CD4-positive, alpha-beta T cell treated with Interferon alpha-2 for 1 hour (primary cell): ENCODE data around the gene PRXL2B.
"Not testable (repeated sequence)": the region's sequence is repeated elsewhere in the genome, so short reads cannot be mapped to it uniquely, and the experiment has no call there.

ENCODE experiments used
- DNase-seq, 2 donors: peaks; one replicate each; pipeline ENCODE4 v3.0.0-alpha.2; 2020 to 2022

PRXL2B gene

DNA sequence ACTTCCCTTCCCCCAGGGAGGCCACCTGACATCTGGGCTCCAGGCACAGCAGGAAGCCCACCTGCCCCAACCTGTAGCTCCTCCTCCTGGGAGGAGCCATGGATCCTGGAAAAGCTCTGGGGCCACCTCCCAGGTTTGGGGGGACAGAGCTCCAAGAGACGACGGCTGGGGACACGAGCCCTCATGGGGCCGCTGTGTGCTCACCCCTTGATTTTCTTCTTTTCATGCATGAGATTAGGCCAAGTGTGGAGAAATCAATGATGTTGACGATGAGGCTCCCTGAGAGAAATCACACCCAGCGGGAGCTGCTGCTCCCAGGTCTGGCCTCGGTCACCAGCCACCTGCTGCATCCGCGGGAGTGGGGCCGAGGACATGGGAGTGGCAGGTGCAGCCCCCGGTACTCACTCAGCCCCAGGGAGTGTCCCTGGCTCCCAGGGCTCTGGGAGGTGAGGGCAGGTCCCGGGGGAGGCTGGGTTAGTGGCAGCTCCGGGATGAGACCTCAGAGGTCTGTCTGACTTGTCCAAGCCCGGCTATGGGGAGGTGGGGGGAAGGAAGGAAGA, 21.7 kb upstream of the PRXL2B start:
- DNase-seq = no peak

DNA sequence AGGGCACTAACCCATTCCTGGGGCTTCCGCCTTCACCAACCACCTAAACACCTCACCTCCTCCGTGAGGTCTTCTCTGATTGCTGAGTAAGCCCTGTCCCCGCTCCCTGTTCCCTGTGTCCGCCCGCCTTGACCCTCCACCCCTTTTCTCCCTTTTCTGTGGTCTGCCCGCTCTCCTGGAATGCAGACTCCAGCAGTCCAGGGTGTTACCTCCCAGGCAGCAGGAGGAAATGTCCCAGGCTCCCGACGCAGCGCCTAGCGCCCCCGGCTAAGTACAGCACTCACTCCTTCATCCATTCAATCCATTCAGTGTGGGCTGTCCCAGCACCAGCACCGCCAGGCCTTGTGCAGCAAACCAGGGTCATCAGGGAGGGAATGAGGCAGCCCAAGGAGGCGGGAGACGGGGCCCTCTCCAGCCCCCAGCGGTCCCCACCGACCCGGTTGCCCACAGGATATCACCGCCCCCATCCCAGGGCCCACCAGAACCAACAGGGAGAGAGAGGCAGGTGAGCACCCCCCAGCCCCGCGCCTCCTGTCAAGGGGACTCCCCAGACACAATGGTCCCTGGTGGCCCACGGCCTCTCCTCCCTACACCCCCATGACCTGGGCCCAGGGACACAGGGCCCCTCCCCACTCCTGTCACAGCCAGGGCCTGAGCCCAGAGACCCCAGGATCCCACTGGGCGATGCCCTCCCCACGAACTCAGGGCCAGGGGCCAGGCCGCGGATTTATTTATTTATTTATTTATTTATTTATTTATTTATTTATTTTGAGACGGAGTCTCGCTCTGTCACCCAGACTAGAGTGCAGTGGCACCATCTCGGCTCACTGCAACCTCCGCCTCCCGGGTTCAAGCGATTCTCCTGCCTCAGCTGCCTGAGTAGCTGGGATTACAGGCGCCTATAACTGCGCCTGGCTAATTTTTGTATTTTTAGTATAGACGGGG, 20.2 kb upstream of the PRXL2B start:
- no peak for DNase-seq

DNA sequence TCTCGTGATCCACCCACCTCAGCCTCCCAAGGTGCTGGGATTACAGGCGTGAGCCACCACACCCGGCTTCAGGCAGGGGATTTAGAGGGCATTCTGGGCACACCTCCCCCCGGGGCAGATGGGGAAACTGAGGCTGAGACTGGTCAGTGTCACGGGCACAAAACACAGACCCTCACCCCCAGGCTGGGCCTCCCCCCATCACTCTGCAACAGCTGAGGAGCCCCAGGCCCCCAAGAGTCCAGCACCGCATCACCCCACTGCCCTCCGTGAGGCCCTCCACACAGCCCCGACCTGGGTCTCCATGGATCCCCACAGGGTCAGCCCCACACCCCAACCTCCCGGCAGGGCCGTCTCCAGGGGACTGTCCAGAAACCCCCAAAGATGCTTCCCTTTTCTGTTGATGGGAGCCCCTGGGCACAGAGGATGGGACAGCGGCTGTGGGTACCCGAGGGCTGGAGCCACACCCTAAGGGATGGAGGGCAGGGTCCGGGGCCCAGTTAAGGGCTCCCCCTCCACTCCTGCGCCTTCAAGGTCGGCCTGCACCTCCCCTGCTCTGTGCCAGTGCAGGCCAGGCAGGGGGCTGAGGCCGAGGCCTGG, 19.4 kb upstream of the PRXL2B start:
- no peak for DNase-seq

DNA sequence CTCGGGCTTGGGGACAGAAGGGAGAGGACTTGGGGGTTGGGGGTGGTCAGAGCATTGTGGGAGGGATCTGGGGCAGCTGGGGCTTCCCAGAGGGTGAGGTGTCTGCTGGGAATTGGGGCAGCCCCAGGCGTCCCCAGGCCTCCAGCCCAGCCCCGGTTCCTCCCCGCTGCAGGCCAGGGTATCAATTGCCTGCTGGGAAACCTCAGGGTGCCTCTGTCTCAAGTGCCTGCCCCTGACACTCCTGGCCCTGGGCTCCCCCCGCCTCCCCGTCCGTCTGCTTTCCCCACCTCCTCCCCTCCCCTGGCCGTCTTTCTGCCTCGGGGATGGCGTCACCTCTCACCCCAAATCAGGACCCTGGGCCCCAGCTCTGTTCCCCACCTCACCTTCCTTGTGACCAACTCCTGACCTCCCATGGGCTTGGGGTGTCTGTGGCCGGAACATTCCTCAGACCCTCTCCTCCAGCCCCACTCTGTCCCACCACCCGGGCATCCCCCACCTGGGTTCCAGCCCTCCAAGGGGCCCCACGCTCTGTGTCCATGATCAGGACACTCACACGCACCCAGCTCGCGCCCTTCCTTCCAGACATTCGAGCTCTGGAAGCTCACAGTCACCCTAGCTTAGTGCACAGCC, 18.3 kb upstream of the PRXL2B start:
- DNase-seq = not testable (repeated sequence)

DNA sequence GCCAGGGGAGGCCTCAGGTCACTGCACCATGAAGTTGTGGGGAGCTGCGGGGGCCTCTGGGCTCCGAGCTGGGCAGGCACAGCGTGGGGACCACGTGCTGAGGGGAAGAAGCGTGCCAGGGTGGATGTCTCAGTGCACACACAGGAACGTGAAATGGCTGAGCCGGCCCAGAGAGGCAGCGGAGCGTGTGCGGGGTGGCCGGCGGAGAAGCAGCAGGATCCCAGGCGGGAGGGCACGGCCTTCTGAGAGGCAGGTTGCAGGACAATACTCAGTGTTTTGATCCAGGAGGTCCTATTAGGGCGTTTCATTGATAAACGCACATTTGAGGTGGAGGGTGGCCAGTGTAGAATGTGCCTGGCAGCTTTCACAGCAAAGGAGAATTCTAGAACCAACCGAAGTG, 17.5 kb upstream of the PRXL2B start:
- no peak for DNase-seq

DNA sequence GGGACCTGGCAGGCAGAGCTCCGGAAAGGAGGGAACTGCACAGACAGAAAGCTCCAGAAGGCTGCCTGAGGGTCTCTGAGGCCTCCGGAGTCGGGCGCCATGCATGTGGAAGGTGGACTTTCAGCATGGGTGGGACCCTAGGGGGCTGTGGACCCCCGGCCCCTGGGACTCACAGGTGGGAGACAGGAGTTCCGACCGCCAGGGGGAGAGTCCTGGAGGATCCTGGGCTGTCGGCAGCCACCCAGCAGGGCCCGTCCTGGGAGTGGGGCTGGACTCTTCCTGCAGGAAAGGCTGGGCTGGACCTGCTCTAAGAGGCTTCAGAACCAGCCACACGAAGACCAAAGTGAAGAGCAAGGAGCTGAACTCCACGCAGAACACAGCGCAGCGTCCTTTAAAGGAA, 16.9 kb upstream of the PRXL2B start:
- DNase-seq = not testable (repeated sequence)

DNA sequence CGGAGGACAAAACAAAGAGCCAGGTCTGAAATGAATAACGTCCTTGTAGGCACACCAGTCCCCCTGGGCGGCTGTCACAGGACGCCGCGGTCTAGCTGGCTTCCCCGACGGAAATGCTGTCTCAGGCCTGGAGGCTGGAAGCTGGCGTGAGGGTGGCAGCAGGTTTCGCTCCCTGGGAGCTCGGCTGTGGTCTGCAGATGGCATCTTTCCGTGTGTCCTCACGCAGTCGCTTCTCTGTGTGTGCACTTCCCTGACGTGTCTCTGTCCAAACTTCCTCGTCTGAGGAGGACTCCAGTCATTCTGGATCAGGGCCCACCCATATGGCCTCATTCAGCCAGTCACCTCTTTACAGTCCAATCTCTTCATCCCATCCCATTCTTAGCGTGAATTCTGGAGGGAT, 16.2 kb upstream of the PRXL2B start:
- DNase-seq = no peak

DNA sequence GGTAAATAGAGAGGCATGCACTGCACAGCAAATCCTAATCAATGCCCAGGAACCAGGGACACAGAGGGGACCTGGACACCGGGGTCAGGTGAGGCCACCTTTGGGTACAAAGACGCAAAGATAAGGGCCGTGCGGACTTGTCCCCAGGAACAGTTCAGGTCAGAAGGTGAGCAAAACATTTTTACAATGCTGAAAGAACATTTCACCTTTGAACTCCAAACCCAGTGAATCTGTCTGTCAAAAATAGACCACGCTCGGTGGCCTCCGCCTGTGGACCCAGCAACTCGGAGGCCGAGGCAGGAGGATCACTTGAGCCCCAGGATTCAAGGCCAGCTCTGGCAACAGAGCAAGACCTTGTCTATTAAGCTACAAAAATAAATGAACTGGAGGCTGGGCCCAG, 15.2 kb upstream of the PRXL2B start:
- no peak for DNase-seq

DNA sequence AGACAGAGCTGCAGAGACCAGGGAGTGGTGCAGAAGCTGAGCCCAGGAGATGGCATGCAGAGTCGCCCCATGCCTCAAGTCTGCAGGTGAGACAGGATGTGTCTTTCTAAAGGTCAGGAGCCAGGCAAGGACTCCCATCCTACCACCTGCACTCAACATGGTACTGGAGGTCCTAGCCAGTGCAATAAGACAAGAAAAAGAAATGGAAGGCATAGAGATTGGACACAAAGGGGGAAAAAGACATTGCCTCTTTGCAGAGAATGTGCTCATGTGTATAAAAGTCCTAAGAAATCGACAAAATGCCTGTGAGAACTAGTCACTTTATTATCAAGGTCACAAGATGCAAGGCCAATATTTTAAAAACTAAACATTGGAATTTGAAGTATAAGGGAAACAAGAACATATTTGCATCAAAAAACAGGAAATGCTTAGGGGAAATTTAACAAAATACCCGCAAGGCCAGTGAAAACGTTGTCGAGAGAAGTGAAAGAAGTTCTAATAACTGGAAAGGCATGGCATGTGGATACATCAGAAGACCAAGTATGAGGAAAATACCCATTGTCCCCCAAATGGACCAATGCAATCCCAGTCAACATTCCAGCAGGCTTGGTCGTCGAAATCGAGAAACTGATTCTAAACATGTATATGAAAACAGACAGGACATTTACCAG, 13.2 kb upstream of the PRXL2B start:
- DNase-seq = no peak

DNA sequence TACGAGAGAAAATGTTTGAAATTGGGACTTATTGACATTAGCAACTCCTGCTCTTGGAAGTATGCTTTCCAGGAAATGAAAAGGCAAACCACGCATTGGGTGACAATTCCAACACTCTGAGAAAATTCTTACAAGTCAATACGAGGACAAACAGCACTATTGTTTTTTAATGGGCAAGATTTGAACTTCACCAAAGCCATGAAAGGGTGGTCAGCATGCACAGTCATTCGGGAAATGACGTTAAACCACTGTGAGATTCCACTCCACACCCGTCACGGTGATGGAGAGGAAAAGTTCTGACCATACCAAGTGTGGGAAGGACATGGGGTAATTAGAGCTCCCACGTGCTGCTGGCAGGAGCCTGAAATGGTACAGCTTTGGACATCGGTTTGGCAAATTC, 12.2 kb upstream of the PRXL2B start:
- DNase-seq = no peak

DNA sequence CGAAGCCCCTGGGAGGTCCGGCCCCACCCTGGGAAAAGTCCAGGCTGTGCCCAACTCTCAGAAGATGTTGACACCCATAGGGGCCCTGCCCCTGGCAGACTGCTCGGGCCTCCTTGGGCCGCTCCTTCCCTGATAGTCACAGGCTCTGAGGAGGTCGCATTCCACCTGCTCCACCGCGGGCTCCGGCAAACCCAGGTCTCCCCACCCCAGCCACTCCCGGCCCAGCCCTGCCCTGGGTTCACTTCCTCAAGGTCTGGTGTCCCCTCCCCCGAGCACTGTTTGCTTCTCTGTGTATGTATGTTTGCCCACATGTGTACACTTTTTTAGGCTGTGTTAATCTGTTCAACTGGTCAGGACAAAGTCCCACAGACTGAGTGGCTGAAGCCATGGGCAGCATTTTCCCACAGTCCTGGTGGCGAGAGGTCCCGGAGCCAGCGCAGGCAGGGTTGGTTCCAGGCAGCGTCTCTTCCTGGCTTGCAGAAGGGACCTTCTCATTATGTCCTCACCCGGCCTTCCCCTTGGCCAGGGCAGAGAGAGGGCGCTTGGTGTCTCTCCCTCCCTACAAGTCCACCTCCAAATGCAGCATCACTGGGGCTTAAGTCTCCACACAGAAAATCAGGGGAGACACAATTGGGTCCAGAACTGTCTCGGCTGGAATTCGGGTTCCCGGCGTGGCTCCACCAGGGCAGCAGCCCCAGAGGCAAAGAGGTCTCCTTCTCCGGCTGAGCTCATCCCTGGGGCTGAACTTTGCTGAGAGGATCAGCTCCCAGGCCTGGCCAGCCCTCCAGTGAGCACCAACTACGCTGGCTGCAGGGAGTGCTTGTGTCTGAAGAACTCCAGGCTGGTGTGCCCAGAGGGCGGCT, 10.5 kb upstream of the PRXL2B start:
- DNase-seq = no peak

DNA sequence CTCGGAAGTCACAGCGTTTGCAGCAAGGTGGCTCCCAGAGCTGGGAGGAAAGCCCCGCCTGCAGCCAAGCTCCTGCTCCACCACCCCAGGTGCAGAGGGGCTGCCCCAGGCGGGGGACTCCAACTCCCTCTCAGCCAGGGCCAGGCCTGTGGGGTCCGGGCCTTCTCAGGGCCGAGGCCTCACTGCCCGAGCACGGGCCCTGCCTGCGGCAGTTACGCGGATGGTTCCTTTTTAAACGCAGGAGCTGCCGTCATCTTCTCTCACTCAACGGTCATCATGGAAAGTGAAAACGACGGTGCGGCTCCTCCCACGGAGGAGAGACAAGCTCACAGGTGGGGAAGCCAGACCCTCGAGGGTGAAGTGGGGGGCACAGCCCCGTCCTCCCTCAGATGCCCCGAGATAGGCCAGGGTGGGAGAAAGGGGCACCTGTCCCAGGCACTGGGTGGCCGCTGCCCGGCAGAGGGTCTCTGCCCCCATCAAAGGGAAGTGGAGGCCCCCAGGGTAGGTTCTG, 9.0 kb upstream of the PRXL2B start:
- peak; percentile 51 to 75 for DNase-seq

DNA sequence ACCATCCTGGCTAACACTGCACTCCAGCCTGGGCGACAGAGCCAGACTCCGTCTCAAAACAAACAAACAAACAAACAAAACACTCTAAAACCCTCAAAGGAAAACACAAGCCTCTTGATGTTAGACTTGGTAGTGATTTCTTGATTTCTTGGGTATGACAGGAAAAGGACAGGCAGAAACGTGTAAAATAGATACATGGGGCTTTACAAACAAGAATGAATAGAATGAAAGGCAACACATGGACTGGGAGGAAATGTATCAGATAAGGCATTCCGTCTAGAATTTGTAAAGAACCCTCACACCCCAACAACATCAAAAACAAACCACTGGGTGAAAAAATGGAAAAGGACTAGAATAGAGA, 7.8 kb upstream of the PRXL2B start:
- DNase-seq = peak in 1 of 2 donors; percentile 56

DNA sequence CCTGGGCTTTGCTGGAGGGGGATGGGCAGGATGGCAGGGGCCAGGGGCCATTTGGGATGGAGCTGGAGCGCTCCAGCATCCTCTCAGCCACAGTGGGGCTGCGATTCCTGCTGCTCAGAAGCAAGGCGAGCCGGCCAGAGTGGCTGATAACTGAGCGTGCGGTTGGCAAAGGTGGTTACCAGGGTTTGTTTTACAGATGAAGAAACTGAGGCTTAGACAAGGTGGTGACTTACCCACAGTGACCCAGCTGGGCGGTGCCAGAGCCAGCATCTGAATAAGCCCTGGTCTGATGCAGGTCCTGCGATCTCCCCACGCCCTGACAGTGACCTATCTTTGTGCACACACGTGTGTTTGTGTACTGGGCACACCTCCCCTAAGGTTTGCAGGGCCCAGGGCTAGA, 5.9 kb upstream of the PRXL2B start:
- no peak for DNase-seq

DNA sequence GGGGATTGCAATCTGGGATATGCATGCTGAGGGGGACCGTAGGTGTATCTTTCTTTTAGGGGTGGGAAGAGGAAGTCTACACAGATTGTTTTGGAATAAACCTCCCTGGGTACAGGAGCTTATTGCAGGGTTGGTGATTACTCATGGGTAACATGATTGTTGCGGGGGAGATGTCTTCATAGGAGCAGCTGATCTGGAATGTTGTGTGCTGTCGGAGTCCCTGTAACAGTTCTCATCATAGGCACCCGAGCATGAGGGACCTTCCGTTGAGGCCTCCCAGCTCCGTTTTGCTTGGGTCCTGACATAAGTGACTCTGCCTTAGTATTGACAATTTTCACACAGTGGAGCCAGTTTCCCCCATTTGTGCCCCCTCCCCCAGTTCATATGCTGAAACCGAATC, 4.2 kb upstream of the PRXL2B start:
- no peak for DNase-seq

DNA sequence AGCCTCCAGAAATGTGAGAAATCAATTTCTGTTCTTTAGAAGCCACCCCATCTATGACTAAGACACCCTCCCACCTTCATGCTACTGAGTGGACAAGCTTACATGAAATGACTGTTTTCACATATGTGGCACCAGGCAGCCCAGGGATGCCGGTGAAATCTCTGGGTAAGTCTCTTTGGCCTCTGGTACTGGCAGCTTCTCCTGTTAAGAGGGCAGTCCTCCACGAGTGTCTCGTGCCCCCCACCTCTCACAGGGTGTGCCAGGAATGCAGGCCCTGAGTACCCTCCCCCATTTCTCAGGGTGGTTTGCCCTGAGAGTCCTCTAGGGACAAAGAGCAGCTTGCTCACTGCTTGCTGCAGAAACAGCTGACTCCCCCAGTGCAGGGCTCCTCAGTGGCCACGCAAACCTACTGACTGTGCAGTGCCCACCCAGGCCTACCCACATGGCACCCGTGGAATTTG, 3.2 kb upstream of the PRXL2B start:
- DNase-seq = no peak

DNA sequence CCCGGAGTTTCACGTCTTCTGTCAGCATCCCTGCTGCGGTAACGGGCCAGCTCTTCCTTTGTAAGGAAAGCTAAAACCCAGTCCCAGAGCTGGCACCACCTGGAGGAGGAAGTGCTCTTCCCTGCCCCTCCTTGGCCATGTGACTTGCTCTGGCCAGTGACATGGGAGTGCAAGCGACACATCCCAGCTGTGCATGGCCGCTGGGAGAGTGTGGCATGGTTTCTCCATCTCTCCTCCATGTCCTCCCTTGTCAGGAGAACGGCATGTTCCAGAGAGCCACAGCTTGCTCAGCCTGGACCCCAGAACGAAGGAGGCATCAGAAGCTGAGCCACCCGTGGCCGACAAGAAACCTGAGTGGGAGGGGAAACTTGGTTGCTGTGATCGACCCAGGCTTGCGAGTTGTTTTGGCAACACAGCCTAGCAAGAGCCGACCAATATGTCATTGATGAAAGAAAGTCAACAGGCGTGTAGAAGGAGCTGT, 2.7 kb upstream of the PRXL2B start:
- peak; percentile 56 to 65 for DNase-seq

DNA sequence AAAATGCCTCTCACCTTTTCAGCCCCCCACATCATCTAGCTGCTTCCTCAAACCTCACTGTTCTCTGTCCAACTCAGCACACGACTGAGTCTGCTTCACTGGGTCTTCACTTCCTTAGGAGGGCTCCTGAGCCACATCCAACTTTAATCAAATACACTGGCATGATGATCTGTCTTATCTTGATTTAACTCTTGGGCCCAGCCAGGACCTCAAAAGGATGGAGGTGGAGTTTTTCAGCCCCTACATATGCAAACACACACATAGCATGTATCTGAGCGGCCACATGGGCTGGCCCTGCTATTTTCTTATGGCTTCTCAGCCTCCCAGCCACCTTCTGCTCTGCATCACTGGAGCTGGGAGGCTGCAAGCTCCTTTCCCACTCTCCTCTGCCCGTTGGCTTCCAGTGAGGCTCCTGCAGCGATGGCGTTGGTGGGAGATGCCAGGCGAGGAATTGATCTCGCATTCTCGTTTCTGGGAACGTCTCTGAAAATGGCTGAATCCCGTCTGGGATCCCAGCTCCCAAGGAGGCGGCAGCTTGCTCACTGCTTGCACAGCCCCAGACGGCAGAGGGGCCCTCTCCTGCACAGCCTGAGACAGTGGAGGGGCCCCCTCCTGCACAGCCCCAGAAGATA, 1.8 kb upstream of the PRXL2B start:
- DNase-seq = no peak

DNA sequence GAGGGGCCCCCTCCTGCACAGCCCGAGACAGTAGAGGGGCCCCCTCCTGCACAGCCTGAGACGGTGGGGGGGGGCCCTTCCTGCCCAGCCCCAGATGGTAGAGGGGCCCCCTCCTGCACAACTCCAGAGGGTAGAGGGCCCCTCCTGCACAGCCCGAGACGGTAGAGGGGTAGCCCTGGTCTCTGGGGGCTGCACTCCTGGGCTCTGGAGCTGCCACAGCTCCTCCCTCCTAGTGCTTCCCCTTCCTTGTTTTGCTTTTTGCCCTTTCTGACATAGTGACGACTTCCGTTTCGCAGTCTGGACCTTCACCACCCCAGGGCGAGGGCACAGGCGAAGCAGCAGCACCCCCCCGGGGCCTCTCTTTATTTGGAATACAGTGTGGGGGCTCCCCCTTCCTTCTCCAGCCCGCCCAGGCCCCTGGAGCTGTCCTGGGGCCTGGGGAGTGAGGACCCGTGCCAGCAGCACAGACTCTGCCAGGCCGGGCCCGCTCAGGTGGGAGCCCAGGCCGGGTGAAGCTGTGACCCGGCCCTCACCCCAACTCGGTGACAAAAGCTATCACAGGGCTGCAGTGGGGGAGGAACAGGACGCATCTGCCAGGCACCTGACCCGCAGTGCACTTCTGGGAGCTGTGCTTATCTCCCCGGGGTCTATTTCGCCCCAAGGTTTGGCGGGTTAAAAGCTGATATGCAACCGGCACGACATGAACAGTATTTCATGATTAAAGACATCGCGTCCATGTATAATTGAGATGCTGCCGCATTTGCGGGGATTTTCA, 1.1 kb upstream of the PRXL2B start:
- peak; percentile 81 to 85 for DNase-seq
